Posterior vena cava (tissue), 2 donors: ENCODE data around the gene TMEM170B. TPM values are rescaled to one million over a fixed set of nuclear protein-coding genes. Genes with fewer than 3 reads are reported as not detected.

Experiments
- DNase-seq: peaks from one replicate; pipeline ENCODE4 v3.0.0-alpha.2; 2020; ENCODE audit warnings: low spot score
- intact Hi-C, 2 donors: fragments of 100-400 bp; cut with DNase I; formaldehyde crosslinking; loops; one replicate each; pipeline versions ENCODE4 v1.14.1 to v1.14.2; 2022 to 2023
- long read RNA-seq, 2 donors: library from polyadenylated mRNA; unstranded; transcript quantifications; one replicate each; pipeline ENCODE4 v2.0.0, GENCODE V29; 2020 to 2021
- total RNA-seq, 2 donors: library from RNA; stranded (reverse); fragmentation: NEBNext Ultra II Directional; extraction: Animal tissue kit (Norgen Biotek cat#: 25700); gene quantifications; one replicate each; pipeline ENCODE4 v1.2.1, GENCODE V29; 2021
- donor health status: DM: yes; HTN: yes; CAD: no.
- donor health status: DM: yes; HTN: yes; CAD: no.

Gene TMEM170B
- 1 to 10 TPM; 5.6 to 9.5 TPM for total RNA-seq
- long read RNA-seq, donor 1, full-length matches to known transcripts, result 3 of 4 reads
- long read RNA-seq, donor 1, partial matches to known transcripts, result 0 of 4 reads
- long read RNA-seq, donor 1, other reads (novel, unspliced or antisense), result 1 of 4 reads
- long read RNA-seq, donor 2, partial matches to known transcripts, result 0 of 1 reads
- long read RNA-seq, donor 2, other reads (novel, unspliced or antisense), result 1 of 1 reads

- DNase-seq, result peak; percentile 98
- intact Hi-C loops, result no loop called here
These were observed at the start of gene TMEM170B for GRCh38 chr6:11537229-11538051. Gene TMEM170B (plus strand): TSS chr6:11537749. CDS start chr6:11538278, 529 bp downstream.

- intact Hi-C loops, result loop anchor here (10.0 kb wide), 5 partner anchors 56 to 316 kb away; partner anchors contain the start of gene NEDD9 (in 1 of the 2)
- DNase-seq, result no peak
These were observed 46.6 kb upstream of the TMEM170B start for GRCh38 chr6:11490996-11491395.

GRCh38 chr6:11491596-11492463, 45.7 kb upstream of the TMEM170B start:
- intact Hi-C loops, result loop anchor here (10.0 kb wide), 5 partner anchors 57 to 317 kb away; partner anchors contain the start of gene NEDD9 (in 1 of the 2)

GRCh38 chr6:11492464-11493290, 44.9 kb upstream of the TMEM170B start:
- intact Hi-C loops, result loop anchor here (10.0 kb wide), 5 partner anchors 58 to 318 kb away; partner anchors contain the start of gene NEDD9 (in 1 of the 2)
- DNase-seq, result no peak

More at GRCh38 chr6:11491596-11492463, 45.7 kb upstream of the TMEM170B start:
- DNase-seq, result no peak

GRCh38 chr6:11493974-11494373, 43.6 kb upstream of the TMEM170B start:
- DNase-seq, result no peak
- intact Hi-C loops, result loop anchor here (10.0 kb wide), 5 partner anchors 59 to 319 kb away; partner anchors contain the start of gene NEDD9 (in 1 of the 2)

GRCh38 chr6:11494786-11495564, 42.6 kb upstream of the TMEM170B start:
- DNase-seq, result no peak
- intact Hi-C loops, result loop anchor here (5.0 to 10.0 kb wide), 6 partner anchors 60 to 353 kb away; partner anchors contain the start of gene NEDD9 (in 1 of the 2)

- intact Hi-C loops, result loop anchor here (5.0 to 10.0 kb wide), 6 partner anchors 61 to 353 kb away; partner anchors contain the start of gene NEDD9 (in 1 of the 2)
- no peak for DNase-seq
These were observed 41.9 kb upstream of the TMEM170B start for GRCh38 chr6:11495565-11496145.

GRCh38 chr6:11496152-11497060, 41.1 kb upstream of the TMEM170B start:
- no peak for DNase-seq
- intact Hi-C loops, result loop anchor here (5.0 to 10.0 kb wide), 6 partner anchors 62 to 354 kb away; partner anchors contain the start of gene NEDD9 (in 1 of the 2)

GRCh38 chr6:11497107-11497506, 40.4 kb upstream of the TMEM170B start:
- intact Hi-C loops, result loop anchor here (5.0 to 10.0 kb wide), 6 partner anchors 62 to 355 kb away; partner anchors contain the start of gene NEDD9 (in 1 of the 2)
- no peak for DNase-seq

- no peak for DNase-seq
- intact Hi-C loops, result loop anchor here (2.0 to 10.0 kb wide), 7 partner anchors 63 to 356 kb away; partner anchors contain the start of gene NEDD9 (in 1 of the 2)
These were observed 39.7 kb upstream of the TMEM170B start for GRCh38 chr6:11497881-11498280.

GRCh38 chr6:11500008-11500407, 37.5 kb upstream of the TMEM170B start:
- intact Hi-C loops, result loop anchor here in 1 of 2 donors (5.0 kb wide), 1 partner anchor 368 kb away; no protein-coding TSS in a partner anchor
- DNase-seq, result no peak

GRCh38 chr6:11509471-11509870, 28.1 kb upstream of the TMEM170B start:
- no peak for DNase-seq
- intact Hi-C loops, result no loop called here

- DNase-seq, result no peak
These were observed 22.9 kb upstream of the TMEM170B start for GRCh38 chr6:11514672-11515071.

GRCh38 chr6:11515763-11516162, 21.8 kb upstream of the TMEM170B start:
- no peak for DNase-seq
- intact Hi-C loops, result no loop called here

More at GRCh38 chr6:11514672-11515071, 22.9 kb upstream of the TMEM170B start:
- intact Hi-C loops, result no loop called here

- DNase-seq, result no peak
- intact Hi-C loops, result no loop called here
These were observed 14.5 kb upstream of the TMEM170B start for GRCh38 chr6:11522812-11523605.
